NCI-H526 (cell line): ENCODE data around the gene IL2RA.
A peak's percentile ranks its signal among the peaks of the same experiment; 100 is the strongest.

Experiments
- DNase-seq, 2 experiments: peaks; one replicate each; lab custom pipeline; 2025; lab: John Stamatoyannopoulos, UW

IL2RA gene

GRCh38 chr10:6038071-6038631 lies 24.0 kb downstream of the IL2RA start:
- DNase-seq, result no peak

GRCh38 chr10:6037422-6037821 lies 24.7 kb downstream of the IL2RA start:
- DNase-seq, result no peak

- DNase-seq, result no peak
Observed at GRCh38 chr10:6036861-6037321, 25.3 kb downstream of the IL2RA start.

GRCh38 chr10:6035931-6036575 lies 26.1 kb downstream of the IL2RA start:
- no peak for DNase-seq

- DNase-seq, result no peak
Observed at GRCh38 chr10:6035101-6035834, 26.9 kb downstream of the IL2RA start.

GRCh38 chr10:6034371-6034770 lies 27.8 kb downstream of the IL2RA start:
- DNase-seq, result no peak

GRCh38 chr10:6033954-6034353 lies 28.2 kb downstream of the IL2RA start:
- DNase-seq, result no peak

GRCh38 chr10:6030940-6031339 lies 31.2 kb downstream of the IL2RA start:
- DNase-seq, result no peak

GRCh38 chr10:6030217-6030616 lies 31.9 kb downstream of the IL2RA start:
- DNase-seq, result no peak

- DNase-seq, result no peak
Observed at GRCh38 chr10:6027929-6028328, 34.2 kb downstream of the IL2RA start.

GRCh38 chr10:6025683-6026255 lies 36.4 kb downstream of the IL2RA start:
- no peak for DNase-seq

GRCh38 chr10:6024334-6024682 lies 37.9 kb downstream of the IL2RA start:
- no peak for DNase-seq

GRCh38 chr10:6023661-6024333 lies 38.4 kb downstream of the IL2RA start:
- DNase-seq, result no peak

GRCh38 chr10:6022660-6023059 lies 39.5 kb downstream of the IL2RA start:
- DNase-seq, result no peak

- DNase-seq, result no peak
Observed at GRCh38 chr10:6020826-6021225, 41.3 kb downstream of the IL2RA start.

- no peak for DNase-seq
Observed at GRCh38 chr10:6019796-6020195, 42.4 kb downstream of the IL2RA start.

GRCh38 chr10:6019010-6019782 lies 43.0 kb downstream of the IL2RA start:
- no peak for DNase-seq

GRCh38 chr10:6018422-6018821 lies 43.7 kb downstream of the IL2RA start:
- no peak for DNase-seq

- DNase-seq, result no peak
Observed at GRCh38 chr10:6017781-6018354, 44.3 kb downstream of the IL2RA start.

- DNase-seq, result peak in 1 of 2 experiments; percentile 11
Observed at GRCh38 chr10:6014241-6014761, 47.9 kb downstream of the IL2RA start.
